Breast epithelium (tissue), 3 donors: Measurements from ENCODE around the gene BEX4.
"Not testable (repeated sequence)": the region's sequence is repeated elsewhere in the genome, so short reads cannot be mapped to it uniquely, and the experiment has no call there.

ENCODE experiments used
- CTCF ChIP-seq, 3 donors: fragments of 450-650 bp; IDR thresholded peaks; one replicate each; pipeline ENCODE4 v1.5.1; 2016 to 2017; ENCODE audit warnings: antibody characterized with exemption in 3 of 3, mild to moderate bottlenecking in 3 of 3, moderate library complexity in 3 of 3
- POLR2A ChIP-seq: fragments of 450-650 bp; IDR thresholded peaks from one replicate; pipeline ENCODE4 v1.6.1; 2016; ENCODE audit warnings: antibody characterized with exemption, mild to moderate bottlenecking, moderate library complexity

GRCh38 chrX:103235608-103236007 lies 20.7 kb downstream of the BEX4 start:
- not testable (repeated sequence) for TF ChIP-seq CTCF (IDR thresholded peaks at IDR 0.05); POLR2A
